ENCODE data around the gene CHL1. TPM values are rescaled to one million over a fixed set of nuclear protein-coding genes. Genes with fewer than 3 reads are reported as not detected.

The CHL1 gene
- total and polyA plus RNA-seq, 2 experiments from 2014 or later: 0.20 TPM; not detected in 1

GRCh38 chr3:297585-297984 is 101.0 kb downstream of the CHL1 start:
- Histone ChIP-seq H3K9me3 (ENCODE audit: low read depth) (no peaks in the 10 kb centered on the region), H4K20me1 (ENCODE audit: insufficient read depth, poor library complexity, severe bottlenecking) (no peaks in the 10 kb centered on the region), H3K4me2 (no peak overlapping the region), H3K27ac (no peak overlapping the region), H3K27me3 (no peaks in the 10 kb centered on the region), H3K9me2 (replicated peaks; ENCODE audit: insufficient read depth) (no peaks in the 10 kb centered on the region), H3K79me2 (no peaks in the 10 kb centered on the region), H3K4me3 (no peak overlapping the region), H3K36me3 (replicated peaks; ENCODE audit: insufficient read depth, low read depth) (no peaks in the 10 kb centered on the region), H2AFZ (no peak overlapping the region), H3K4me1 (ENCODE audit: insufficient read depth) (no peaks in the 10 kb centered on the region)
- TF ChIP-seq EZH2phosphoT487 (IDR thresholded peaks at IDR 0.05; ENCODE audit: low read depth, severe bottlenecking, unreplicated experiment) (no peak), CTCF (IDR thresholded peaks at IDR 0.05; ENCODE audit: poor library complexity) (no peak), EZH2 (IDR thresholded peaks at IDR 0.05; ENCODE audit: borderline replicate concordance) (no peak)
- WGBS (ENCODE audit: low lambda C conversion rate, missing lambda C conversion rate): 71% methylated on average over 3 of the region's 3 CpGs
- no peak for DNase-seq (ENCODE audit: low spot score)

- no peaks in the 10 kb centered on the region for H3K9me3 ChIP-seq (ENCODE audit: low read depth)
- no peaks in the 10 kb centered on the region for H3K9me2 ChIP-seq (replicated peaks; ENCODE audit: insufficient read depth)
- H4K20me1 ChIP-seq (ENCODE audit: insufficient read depth, poor library complexity, severe bottlenecking): no peaks in the 10 kb centered on the region
- H3K79me2 ChIP-seq: no peaks in the 10 kb centered on the region
- H3K27me3 ChIP-seq: no peaks in the 10 kb centered on the region
- no peak overlapping the region for H3K4me2 ChIP-seq
- H3K4me1 ChIP-seq (ENCODE audit: insufficient read depth): no peaks in the 10 kb centered on the region
- H2AFZ ChIP-seq: no peak overlapping the region
- DNase-seq (ENCODE audit: low spot score): no peak
- no peak for TF ChIP-seq CTCF (IDR thresholded peaks at IDR 0.05; ENCODE audit: poor library complexity)
- H3K36me3 ChIP-seq (replicated peaks; ENCODE audit: insufficient read depth, low read depth): no peaks in the 10 kb centered on the region
- H3K27ac ChIP-seq: no peak overlapping the region
- 80% methylated on average over 5 of the region's 5 CpGs for WGBS (ENCODE audit: low lambda C conversion rate, missing lambda C conversion rate)
- H3K4me3 ChIP-seq: no peak overlapping the region
Observed at GRCh38 chr3:299590-300301, 103.2 kb downstream of the CHL1 start.

- Histone ChIP-seq H3K4me3 (no peak overlapping the region), H3K4me2 (no peak overlapping the region), H3K4me1 (ENCODE audit: insufficient read depth) (no peaks in the 10 kb centered on the region), H3K9me2 (replicated peaks; ENCODE audit: insufficient read depth) (no peaks in the 10 kb centered on the region), H3K79me2 (no peaks in the 10 kb centered on the region), H3K9me3 (ENCODE audit: low read depth) (no peaks in the 10 kb centered on the region), H2AFZ (no peak overlapping the region), H4K20me1 (ENCODE audit: insufficient read depth, poor library complexity, severe bottlenecking) (no peaks in the 10 kb centered on the region), H3K36me3 (replicated peaks; ENCODE audit: insufficient read depth, low read depth) (no peaks in the 10 kb centered on the region), H3K27ac (no peak overlapping the region), H3K27me3 (no peaks in the 10 kb centered on the region)
- DNase-seq (ENCODE audit: low spot score): no peak
- no peak for TF ChIP-seq EZH2 (IDR thresholded peaks at IDR 0.05; ENCODE audit: borderline replicate concordance)
- no peak for TF ChIP-seq EZH2phosphoT487 (IDR thresholded peaks at IDR 0.05; ENCODE audit: low read depth, severe bottlenecking, unreplicated experiment)
- TF ChIP-seq CTCF (IDR thresholded peaks at IDR 0.05; ENCODE audit: poor library complexity): no peak
- WGBS (ENCODE audit: low lambda C conversion rate, missing lambda C conversion rate): 52% methylated on average over 2 of the region's 2 CpGs
Observed at GRCh38 chr3:307182-307581, 110.6 kb downstream of the CHL1 start.

Data from hepatocyte (in vitro differentiated cells).